ENCODE measurements around the gene DMAC2L. TPM values are rescaled to one million over a fixed set of nuclear protein-coding genes. Genes with fewer than 3 reads are reported as not detected.
A peak's percentile ranks its signal among the peaks of the same experiment; 100 is the strongest.

Gene DMAC2L
- total and polyA plus RNA-seq, 7 donors = 12.2 to 37.1 (median 25.4) TPM

DNA sequence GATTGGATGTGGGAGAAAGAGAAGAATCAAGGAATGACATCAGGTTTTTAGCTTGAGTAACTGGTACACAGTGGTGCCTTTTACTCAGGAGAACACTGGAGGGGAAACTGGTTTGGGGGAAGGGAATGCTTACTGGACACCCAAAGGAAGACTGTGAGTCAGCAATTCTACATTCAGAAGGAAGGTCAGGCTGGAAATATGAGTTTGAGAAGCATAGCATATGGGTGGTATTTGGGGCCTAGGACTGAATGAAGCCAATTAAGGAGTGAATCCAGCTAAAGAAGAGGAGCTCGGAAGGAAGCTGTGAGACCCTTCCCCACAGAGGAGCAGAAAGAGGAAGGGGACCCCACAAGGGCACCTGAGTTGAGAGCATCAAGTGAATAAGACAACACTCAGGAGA is 35.4 kb downstream of the DMAC2L start:
- DNase-seq = no peak
- Histone ChIP-seq H3K4me3 (no peak overlapping the region), H3K36me3 (no peaks in the 10 kb centered on the region), H3K27me3 (no peaks in the 10 kb centered on the region), H3K27ac (peak overlapping the region in 3 of 4 donors; percentile 57 to 81 (median 80)), H3K4me1 (peaks cover 0 to 89% (median 82%) of the 10 kb centered on the region in 4 donors), H3K9me3 (no peaks in the 10 kb centered on the region)
- intact Hi-C loops (cut with DNase I) = loop anchor here (5.0 kb wide), 1 partner anchor 50 kb away; the partner anchor contains the start of gene CDKL1
- TF ChIP-seq EP300 (IDR thresholded peaks at IDR 0.05) (no peak), POLR2AphosphoS5 (IDR thresholded peaks at IDR 0.05) (peak in 1 of 4 donors; percentile 33), POLR2A (IDR thresholded peaks at IDR 0.05) (no peak)
- TF ChIP-seq, protein P1, sequence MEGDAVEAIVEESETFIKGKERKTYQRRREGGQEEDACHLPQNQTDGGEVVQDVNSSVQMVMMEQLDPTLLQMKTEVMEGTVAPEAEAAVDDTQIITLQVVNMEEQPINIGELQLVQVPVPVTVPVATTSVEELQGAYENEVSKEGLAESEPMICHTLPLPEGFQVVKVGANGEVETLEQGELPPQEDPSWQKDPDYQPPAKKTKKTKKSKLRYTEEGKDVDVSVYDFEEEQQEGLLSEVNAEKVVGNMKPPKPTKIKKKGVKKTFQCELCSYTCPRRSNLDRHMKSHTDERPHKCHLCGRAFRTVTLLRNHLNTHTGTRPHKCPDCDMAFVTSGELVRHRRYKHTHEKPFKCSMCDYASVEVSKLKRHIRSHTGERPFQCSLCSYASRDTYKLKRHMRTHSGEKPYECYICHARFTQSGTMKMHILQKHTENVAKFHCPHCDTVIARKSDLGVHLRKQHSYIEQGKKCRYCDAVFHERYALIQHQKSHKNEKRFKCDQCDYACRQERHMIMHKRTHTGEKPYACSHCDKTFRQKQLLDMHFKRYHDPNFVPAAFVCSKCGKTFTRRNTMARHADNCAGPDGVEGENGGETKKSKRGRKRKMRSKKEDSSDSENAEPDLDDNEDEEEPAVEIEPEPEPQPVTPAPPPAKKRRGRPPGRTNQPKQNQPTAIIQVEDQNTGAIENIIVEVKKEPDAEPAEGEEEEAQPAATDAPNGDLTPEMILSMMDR (IDR thresholded peaks at IDR 0.05) = no peak
- WGBS, 2 donors = 94 to 96% methylated on average over 1 of the region's 1 CpG

DNA sequence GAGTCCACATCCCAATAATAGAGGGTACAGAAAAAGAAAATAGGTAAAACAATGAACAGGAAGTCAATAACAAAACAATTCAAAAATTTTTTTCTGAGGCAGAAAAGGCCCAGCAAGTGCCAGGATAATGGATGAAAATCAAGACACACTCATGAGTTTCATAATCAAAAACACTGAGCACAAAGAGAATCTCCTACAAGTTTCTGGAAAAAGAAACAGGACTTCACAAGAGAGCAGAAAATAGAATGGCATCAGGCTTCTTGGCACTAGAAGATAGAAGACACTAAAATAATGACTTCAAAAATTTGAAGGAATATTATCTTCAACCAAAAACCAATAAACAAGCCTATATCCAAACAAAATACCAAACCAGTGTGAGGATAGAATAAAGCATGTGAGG is 36.8 kb downstream of the DMAC2L start:
- no peak overlapping the region for H3K4me3 ChIP-seq
- no peak for DNase-seq
- intact Hi-C loops (cut with DNase I) = loop anchor here (5.0 kb wide), 1 partner anchor 48 kb away; the partner anchor contains the start of gene CDKL1
- H3K27ac ChIP-seq = peak overlapping the region in 3 of 4 donors; percentile 57 to 81 (median 80)
- H3K27me3 ChIP-seq = no peaks in the 10 kb centered on the region
- H3K9me3 ChIP-seq = no peaks in the 10 kb centered on the region
- H3K4me1 ChIP-seq = peaks cover 0 to 86% (median 78%) of the 10 kb centered on the region in 4 donors
- H3K36me3 ChIP-seq = no peaks in the 10 kb centered on the region
- TF ChIP-seq POLR2A (IDR thresholded peaks at IDR 0.05) = no peak
- TF ChIP-seq POLR2AphosphoS5 (IDR thresholded peaks at IDR 0.05) = no peak
- TF ChIP-seq, protein P1 (IDR thresholded peaks at IDR 0.05) = no peak
- TF ChIP-seq EP300 (IDR thresholded peaks at IDR 0.05) = no peak

DNA sequence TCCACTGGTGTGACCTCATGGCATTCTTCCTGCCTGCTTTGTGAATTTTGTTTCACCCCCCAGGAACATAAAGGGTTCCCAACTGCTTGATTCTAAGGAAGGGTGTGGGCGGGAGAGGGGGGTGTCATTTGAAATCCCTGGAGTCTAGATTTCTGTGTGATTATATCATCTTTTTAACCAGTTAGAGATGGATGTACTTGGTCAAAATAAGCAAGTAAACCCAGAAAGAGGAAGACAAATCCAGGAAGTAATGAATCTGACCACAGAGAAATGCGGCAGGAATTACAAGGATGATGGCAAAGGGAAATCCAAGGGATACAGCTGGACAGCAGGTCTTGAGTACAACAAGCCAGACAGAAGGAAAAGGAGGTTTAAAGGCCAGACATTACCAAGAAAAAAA is 38.9 kb downstream of the DMAC2L start:
- Histone ChIP-seq H3K36me3 (peaks cover 0 to 1% (median 0%) of the 10 kb centered on the region in 4 donors), H3K27me3 (no peaks in the 10 kb centered on the region), H3K4me1 (peaks cover 0 to 76% (median 60%) of the 10 kb centered on the region in 4 donors), H3K27ac (peak overlapping the region in 2 of 4 donors; percentile 66 to 70), H3K4me3 (no peak overlapping the region), H3K9me3 (no peaks in the 10 kb centered on the region)
- WGBS, 2 donors = 74 to 89% methylated on average over 2 of the region's 2 CpGs
- DNase-seq = no peak
- intact Hi-C loops (cut with DNase I) = no loop called here
- TF ChIP-seq EP300 (IDR thresholded peaks at IDR 0.05) = no peak
- TF ChIP-seq POLR2AphosphoS5 (IDR thresholded peaks at IDR 0.05) = no peak
- TF ChIP-seq POLR2A (IDR thresholded peaks at IDR 0.05) = no peak
- TF ChIP-seq, protein P1 (IDR thresholded peaks at IDR 0.05) = no peak

DNA sequence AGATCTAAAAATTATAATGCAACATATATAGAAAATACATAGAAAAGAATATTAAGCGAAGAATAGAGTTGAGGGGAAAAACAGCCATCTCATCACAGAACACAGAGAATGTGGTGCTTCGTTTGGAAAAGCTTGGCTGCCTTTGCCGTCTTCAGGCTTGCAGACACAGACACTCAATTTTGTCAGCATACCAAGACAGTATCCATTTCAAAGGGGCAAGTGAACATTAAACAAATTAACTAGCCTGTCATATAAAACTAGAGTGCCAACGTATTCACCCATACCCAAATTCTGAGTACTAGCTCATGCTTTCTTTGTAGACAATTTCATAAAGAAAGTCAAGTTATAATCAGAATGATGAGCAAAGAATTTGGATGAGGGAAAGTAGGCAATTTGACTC is 40.5 kb downstream of the DMAC2L start:
- intact Hi-C loops (cut with DNase I) = no loop called here
- Histone ChIP-seq H3K4me3 (no peak overlapping the region), H3K9me3 (no peaks in the 10 kb centered on the region), H3K4me1 (peaks cover 0 to 62% (median 47%) of the 10 kb centered on the region in 4 donors), H3K36me3 (peaks cover 0 to 15% (median under 1%) of the 10 kb centered on the region in 4 donors), H3K27ac (peak overlapping the region in 3 of 4 donors; percentile 45 to 70 (median 66)), H3K27me3 (no peaks in the 10 kb centered on the region)
- no peak for DNase-seq
- WGBS, 2 donors = 85 to 90% methylated on average over 4 of the region's 4 CpGs
- peak in 1 of 4 donors; percentile 44 for TF ChIP-seq POLR2AphosphoS5 (IDR thresholded peaks at IDR 0.05)
- TF ChIP-seq, protein P1 (IDR thresholded peaks at IDR 0.05) = no peak
- TF ChIP-seq POLR2A (IDR thresholded peaks at IDR 0.05) = no peak
- TF ChIP-seq EP300 (IDR thresholded peaks at IDR 0.05) = no peak

DNA sequence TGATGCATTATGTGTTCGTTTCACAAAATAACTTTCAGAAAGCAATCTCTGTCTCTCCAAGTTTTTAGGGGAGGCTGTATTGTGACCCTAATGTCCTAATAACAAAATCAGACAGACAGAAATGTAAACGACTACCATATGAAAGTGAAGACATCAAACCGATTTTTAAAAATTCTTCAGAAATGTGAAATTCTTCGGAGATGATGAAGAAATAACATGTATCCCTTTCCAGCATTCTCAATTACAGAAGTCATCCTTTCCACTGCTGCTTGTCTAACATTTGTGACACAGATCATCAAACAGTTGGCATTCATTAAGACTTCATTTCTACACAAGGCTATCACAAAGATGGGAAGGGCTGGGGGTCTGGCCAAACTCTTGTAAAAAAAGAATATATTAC is 41.0 kb downstream of the DMAC2L start:
- peaks cover 0 to 57% (median 42%) of the 10 kb centered on the region in 4 donors for H3K4me1 ChIP-seq
- H3K27ac ChIP-seq = peak overlapping the region in 3 of 4 donors; percentile 45 to 70 (median 66)
- DNase-seq = no peak
- TF ChIP-seq, protein P1 (IDR thresholded peaks at IDR 0.05) = no peak
- TF ChIP-seq POLR2AphosphoS5 (IDR thresholded peaks at IDR 0.05) (no peak), POLR2A (IDR thresholded peaks at IDR 0.05) (no peak), EP300 (IDR thresholded peaks at IDR 0.05) (no peak)
- H3K4me3 ChIP-seq = no peak overlapping the region
- H3K9me3 ChIP-seq = no peaks in the 10 kb centered on the region
- H3K27me3 ChIP-seq = no peaks in the 10 kb centered on the region
- H3K36me3 ChIP-seq = peaks cover 0 to 20% (median 4%) of the 10 kb centered on the region in 4 donors
- intact Hi-C loops (cut with DNase I) = no loop called here
- WGBS, 2 donors = 87 to 91% methylated on average over 4 of the region's 4 CpGs
